GM18858 (cell line): ENCODE measurements around the gene PARD3B.

Source experiments
- ATAC-seq: cut with Tn5 transposase; IDR thresholded peaks from one replicate; pipeline ENCODE4 v1.9.1; 2021; ENCODE audit not compliant: unreplicated experiment

Gene PARD3B

DNA sequence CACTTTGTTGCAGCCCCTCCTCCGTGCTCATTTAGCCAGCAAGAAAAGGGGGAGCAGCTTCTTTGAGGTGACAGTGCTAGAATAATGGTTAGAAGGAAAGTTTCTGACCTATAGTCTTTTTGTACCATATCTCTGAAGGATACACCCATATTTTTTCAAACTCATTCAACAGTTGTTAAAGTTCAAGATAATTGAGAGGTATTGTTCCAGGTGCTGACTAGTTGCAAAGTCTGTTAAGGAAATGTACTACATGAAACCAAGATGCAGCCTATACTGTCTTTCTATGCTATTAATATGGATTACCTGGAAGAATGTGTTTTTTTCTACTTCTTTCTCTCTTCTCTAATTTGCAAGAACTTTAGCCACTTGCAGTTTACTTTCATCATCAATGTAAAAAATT lies 495.0 kb downstream of the PARD3B start:
- ATAC-seq, result no peak

DNA sequence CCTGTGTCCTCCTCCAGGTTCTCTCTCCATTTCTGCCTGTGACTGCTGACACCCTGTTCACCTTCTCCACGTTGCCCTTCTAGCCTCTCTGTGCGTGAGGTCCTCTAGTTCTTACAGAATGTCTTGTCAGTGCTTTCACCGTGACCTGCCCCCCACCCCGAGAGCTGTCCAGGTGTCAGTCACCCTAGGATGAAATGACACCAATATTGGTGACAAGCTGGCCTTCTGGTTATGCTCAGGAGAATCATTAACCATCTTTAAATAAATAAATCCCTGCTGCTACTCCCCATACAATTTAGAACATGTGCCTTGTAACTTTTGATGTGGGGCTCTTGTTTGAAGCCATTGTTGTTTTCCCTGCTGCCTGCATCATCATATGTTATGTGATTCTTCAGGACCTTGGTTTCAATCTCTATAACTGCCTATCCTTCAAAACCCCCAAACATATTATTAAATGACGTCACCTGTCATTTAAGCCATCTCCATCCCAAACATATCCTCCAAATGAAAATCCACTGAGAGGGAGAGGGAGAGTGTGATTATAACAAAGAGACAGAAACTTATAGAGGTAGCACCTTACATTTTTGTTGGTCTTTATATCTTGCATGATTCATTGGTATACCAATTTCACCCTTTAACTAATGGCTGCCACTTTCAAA lies 496.3 kb downstream of the PARD3B start:
- no peak for ATAC-seq

DNA sequence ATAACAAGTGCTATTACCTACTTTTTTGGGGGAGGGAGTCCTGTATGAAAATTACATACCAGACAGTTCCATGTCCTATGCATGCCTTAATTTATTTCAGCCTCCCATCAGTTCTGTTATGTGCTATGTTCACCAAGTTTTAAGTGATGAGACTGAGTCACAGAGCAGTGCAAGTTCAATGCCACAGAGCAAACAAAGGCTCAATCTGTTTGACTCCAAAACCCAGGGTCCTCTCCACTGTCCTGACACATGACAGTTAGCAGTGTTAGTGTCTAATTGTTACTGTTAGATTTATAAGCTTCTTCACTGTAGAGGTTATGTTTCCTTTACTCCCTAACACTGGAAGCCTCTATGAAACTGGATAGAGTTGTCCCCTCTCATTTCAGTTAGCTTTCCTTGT lies 498.0 kb downstream of the PARD3B start:
- no peak for ATAC-seq

DNA sequence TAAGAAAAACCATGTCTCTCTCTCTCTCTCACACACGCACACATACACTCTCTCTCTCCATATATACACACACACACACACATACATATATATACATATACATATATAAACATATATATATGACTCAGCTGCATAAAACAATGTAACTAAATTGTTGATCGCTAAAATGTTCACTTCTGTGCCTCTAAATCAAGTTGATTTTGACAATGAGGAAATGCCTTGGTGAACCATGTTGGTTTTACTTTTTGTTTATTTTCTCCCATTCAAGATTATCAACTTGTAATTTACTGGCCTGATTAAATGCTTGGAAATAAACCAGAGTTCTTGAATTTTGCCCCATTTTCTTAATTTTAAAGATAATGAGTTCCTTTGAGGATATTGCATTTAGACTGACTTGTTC lies 500.4 kb downstream of the PARD3B start:
- ATAC-seq, result no peak

DNA sequence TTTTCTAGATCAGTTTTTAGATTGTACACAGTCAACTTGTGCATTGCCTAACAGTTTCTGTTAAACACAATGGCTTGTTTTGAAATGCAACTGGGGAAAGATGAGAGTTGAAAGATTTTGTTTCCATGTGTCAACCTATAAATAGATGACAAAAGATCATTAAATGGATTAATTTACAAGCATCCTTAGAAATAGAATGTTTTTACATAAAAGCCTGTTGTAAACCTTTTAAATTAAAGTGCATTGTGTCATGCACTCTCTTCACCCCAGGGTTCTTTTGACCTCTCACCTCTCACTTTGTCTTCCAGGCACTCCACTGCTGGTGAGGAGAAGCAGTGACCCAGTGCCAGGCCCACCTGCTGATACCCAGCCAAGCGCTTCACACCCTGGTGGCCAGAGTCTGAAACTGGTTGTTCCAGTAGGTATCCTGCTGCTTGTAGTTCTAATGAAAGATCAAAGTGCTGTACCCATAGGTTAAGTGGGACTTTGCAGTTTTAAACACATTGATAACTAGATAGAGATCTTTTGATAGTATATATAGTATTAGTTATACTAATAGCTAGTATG lies 502.1 kb downstream of the PARD3B start:
- no peak for ATAC-seq

DNA sequence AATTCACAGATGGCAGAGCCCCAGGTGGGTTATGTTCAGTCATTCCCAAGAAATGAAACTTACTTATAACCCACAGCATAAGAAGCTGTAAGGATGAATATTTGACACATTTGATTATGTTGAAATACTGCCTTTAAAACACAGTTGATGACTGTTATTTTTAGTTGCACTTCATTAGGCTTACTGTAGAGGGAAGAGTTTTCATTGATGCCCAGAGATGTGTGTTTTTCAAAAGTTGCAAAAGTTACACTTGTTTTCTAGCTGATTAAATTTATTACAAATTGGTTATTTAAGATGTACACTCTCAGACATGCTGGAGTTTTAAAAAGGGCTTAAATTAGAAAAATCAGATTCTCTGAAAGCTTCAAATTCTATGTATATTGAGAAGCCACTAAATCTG lies 506.1 kb downstream of the PARD3B start:
- ATAC-seq, result no peak

DNA sequence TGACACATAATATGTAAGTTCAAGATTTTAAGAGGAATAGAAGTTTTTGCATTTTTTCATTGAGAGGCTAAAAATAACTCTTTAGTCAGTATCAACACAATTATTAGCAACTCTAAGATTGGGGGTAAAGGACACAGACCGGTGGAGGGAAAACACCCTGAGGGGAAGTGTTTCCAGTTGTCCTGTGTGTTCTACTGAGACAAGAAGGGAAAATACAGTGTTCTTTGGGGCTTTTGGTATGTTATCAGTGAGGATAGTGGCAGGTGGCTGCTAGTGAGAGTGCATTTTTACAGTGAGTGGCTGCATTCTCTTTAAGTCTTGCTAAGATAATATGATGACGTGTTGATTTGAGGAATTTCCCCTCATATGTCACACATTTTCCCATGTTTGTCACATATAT lies 507.5 kb downstream of the PARD3B start:
- ATAC-seq, result no peak

DNA sequence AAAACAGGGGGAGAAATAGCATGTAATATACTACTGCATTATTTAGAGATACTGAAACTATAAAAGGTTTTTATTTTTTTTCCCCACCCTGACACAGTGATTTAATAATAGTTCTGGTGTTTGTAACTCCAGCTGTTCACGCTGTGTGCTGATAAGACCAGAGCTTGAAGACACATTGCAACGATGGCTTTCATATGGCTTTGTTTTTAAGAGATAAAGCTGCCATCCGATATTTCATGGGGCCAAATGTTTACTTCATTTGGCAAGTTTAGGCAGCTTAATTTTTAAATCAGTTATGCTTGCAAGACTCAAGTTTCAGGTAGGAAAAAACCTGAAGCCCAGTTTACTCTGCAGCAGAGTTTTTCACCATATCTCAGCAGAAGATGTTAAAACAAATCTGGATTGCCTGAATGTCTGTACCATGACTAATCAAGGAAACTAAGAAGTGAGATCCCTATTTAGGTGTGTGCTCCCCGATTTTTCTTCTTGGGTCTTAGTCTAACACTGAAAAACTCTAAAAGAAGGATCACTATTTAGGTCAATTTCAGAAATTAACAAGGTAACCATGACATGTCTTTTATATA lies 508.6 kb downstream of the PARD3B start:
- no peak for ATAC-seq

DNA sequence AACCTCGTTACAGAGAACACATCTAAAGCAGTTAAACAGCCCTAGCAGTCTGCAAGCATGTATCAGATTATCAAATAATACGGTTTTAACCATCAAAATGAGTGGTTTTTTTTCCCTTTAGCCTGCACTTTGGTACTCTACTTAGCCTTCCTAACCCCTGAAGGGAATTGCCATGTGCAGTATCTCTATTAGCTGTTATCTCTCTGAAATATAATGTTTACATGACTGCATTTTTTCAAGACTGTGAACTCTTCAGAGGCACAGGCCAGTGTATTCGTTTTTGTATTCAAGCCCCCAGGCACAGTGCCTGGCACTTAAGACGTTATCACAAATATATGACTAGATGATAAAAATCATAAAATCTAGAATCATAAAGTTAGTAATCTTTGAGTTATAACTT lies 509.5 kb downstream of the PARD3B start:
- ATAC-seq, result no peak

DNA sequence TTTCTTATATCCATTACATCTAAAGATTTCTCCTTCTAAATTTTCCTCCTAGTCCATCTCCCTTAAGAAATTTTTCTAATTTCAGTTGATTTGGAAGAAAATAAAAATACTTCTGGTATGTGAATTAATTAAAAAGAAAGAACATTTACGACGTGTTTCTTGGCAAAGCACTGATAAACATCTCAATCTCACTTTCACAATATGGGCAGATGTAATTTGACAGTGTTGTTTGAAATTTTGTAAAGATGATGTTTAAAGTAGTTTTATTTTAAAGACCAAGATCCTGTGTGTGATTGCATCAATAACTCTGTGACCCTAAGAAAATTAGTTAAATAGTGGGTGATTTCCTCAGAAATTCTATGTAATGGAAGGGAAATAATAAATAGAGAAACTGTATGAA lies 510.0 kb downstream of the PARD3B start:
- ATAC-seq, result no peak

DNA sequence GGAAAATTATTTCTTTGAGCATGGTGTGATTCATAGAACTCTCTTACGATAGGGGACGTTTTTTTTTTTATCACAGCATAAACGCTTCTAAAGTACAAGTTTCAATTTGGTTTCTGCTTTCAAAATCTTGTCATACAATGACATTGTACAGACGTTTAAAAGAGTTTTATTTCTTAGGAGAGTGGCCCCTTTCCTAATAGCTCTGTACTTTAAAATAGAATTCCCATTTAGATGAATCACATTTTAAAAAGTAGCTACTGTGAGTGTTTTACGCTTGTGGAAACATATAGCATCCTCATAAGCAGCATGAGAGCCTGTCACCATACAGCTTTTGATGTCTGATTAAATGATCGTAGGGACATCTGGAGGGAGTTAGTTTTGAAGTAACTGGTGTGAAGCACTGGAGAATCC lies 510.9 kb downstream of the PARD3B start:
- ATAC-seq, result no peak

DNA sequence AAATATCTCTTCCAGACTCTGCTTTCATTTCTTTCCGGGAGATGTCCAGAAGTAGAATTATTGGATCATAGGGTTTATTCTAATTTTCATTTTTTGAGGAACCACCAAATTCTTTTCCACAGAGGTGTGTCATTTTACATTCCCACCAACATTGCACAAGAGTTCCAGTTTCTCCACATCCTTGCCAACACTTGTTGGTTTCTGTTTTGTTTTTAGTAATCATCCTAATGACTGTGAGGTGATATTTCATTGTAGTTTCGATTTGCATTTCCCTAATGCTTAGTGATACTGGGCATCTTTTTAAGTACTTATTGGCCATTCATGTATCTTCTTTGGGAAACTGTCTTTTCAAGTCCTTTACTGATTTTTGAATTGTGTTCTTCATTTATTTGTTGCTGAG lies 513.1 kb downstream of the PARD3B start:
- ATAC-seq, result no peak

DNA sequence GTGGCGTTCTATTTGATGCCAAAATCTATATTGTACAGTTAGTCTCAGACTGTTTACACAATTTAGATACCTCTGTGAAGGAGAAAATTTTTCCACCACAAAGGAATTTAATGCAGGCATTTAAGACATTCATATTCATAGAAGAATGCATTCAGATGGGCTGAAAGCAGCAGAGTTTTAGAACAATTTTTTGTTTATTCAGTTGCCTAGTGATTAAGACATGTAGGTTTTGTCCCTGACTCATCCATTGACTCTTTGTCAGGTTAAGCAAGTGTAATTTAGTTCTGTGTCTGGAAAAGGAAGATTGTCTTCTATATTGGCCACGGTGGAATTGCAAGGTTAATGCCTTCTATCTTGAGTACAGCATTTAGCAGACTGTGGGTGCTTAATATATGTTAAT lies 515.0 kb downstream of the PARD3B start:
- ATAC-seq, result no peak

DNA sequence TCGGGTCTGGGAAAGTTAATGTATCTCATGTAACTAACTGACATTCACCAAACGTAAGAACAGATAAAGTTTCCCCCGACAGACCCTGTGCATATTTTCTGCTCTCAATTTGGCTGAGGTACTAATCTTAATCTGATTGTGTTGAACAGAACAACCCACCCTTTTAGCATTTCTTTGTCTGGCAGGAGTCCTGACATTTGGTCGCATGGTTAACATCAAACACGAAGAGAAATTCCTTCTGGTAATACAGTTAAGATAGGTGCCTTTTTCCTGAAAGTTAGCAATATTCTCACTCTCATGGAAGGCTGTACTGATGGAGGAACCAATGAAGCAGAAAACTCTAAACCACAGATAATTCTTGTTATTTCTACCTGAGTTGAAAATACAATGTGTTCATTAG lies 520.8 kb downstream of the PARD3B start:
- ATAC-seq, result no peak

DNA sequence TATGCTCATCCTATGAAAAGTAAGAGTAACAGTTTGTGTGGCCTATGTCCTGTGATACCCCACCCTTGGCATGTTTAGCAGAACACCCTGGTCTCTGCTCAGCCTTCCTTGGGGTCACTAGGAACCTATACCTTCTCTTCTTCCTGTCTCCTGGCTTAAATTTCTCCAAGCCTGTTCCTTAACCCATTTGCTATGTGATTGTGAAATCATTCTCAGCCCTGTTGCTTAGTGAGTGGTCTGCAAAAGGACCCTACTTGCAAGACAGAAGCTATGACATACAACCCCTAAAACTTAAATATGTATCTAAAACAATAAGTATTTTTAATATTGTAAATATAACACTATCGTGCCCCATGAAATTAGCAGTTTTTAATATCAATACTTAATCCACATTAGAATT lies 524.7 kb downstream of the PARD3B start:
- ATAC-seq, result no peak

DNA sequence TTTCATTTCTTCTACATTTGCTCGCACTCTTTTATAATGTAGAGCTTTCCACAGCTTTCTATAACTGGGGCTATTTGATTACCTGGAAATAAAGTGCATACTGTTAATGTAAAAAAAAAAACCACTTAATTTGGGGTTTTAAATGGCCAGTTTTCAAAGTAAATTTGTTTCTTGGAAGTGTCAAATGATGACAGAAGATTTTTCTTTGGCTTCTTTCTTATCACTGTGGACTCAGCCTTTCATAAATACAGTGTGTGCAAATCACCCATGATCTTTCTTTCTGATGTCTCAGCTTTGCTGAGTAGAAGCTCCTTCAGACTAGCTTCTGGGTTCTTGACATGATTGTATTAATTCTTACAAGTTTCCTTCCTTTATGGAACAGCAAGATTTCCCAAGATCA lies 525.6 kb downstream of the PARD3B start:
- no peak for ATAC-seq

DNA sequence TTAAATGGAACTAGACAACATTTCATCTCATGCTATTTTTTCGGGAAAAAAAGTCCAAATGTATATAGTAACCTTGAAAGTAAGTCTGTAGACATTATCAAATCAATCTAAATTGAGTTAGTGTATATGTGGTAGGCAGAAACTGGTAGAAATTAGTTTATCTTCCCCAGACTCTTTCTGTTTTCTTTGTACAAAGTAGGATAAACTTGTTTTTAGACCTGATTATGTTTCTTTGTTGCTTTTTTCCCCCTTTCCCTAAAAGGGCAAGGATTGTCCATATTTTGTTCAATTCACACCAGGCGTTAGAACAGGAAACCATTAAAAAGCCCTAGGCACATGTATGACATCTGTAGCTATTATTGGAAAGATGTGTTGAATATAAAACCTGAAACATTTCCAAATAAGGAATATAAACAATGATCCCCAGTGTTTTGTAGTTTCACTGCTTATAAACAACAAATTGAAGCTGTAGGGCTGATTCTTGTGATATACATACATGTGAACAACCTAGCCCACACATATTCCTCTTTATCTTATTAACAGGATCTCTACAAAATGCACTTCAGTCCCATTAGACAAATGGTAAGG lies 528.3 kb downstream of the PARD3B start:
- no peak for ATAC-seq

DNA sequence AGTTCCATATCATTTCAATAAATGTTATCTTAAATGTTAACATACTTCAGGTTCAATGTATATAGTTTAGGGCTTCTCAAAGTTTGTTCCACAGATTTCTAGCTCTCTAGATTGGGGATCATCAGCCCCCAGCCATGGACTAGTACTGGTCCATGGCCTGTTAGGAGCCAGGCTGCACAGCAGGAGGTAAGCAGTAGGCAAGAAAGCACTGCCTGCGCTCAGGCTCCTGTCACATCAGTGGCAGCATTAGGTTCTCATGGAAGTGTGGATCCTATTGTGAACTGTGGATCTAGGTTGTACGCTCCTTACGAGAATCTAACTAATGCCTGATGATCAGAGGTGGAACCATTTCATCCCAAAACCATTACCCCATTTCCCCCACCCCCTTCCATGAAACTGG lies 531.1 kb downstream of the PARD3B start:
- no peak for ATAC-seq

DNA sequence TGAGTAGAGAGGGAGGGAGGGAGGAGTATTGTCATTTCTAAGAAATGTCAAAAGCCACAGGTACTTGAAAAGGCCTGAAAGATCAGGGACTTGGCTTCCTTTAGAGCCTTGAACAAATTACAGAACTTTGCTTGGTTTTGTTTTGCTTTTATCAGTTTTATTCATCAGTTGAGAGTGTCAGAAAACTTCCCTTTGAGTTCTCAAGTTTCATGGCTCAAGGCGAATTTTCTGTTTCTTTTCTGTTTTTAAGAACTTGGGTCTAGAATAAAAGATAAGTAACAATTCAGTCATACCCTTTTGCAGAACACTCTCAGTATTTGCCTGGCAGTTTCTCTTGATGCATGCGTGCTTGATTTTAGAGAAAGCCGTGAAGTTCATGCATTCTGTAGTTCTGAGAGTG lies 531.9 kb downstream of the PARD3B start:
- no peak for ATAC-seq

DNA sequence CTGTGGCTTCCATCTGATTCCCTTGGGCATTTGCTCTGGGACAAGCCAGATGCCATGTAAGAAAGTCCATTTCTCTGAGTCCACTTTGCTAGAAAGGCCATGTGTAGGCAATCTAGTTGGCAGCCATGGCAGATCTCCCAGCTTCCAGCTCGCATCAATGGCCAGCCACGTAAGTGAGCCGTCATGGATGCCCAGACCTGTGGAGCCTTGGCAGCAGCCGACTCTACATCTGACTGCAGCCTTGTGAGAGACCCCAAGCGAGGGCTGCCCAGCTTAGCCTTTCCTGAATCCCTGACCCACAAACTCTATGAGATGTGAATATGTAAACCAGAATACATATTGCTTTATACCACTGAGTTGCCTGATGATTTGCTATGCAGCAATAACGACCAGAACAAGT lies 533.5 kb downstream of the PARD3B start:
- ATAC-seq, result no peak

DNA sequence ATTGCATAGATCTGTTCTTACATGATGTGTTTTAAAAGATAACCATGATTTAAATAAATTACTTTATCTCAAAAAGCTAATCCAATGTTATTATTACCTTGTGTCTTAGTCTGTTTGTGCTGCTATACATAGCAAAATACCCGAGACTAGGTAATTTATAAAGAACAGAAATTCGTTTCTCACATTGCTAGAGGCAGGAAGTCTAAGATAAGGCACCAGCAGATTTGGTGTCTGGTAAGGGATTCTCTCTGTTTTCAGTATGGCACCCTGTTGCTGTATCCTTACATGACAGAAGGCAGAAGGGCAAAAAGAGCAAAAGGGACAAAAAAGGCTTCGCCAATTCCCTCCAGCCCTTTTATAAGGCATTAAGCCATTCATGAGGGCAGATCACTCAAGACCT lies 533.9 kb downstream of the PARD3B start:
- no peak for ATAC-seq

DNA sequence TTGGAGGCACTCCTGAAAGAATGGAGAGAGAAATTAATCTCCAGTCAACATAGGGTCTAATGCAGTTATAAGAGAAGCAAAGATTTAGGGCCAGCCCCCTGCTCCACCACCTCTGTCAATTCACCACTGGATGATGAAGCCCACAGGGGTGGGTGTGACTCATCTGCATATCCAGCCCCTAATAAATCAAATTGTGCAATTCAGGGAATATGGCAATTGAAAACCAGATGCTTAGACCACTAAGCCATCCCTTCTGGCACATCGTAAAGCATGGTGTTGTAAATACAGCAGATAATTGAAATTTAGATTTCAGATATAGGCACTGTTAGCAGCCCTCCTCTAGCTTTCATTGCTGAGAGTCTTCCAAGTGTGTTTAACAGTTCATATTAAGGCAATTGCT lies 541.4 kb downstream of the PARD3B start:
- no peak for ATAC-seq

DNA sequence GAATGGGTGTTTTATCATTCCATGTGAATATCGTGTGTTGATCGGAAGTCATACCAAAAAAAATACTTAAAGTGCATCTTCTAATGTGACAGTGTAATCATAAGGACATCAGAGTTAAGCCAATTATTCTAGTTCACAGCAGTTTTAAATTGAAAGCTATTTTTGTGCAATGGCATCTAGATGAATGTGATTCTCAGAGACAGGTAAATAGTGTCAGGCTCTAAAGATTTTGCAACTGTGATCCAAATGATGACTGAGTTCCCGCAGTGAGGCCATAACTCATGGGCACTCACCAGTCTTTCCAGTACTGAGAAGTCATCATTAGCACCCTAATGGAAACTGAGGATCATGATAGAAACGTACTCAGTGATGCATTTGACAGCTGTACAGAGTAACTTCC lies 542.6 kb downstream of the PARD3B start:
- ATAC-seq, result no peak
